Keratinocyte (primary cell): Measurements from ENCODE around the gene ATP6V0D1.

Experiments
- CTCF ChIP-seq, 3 experiments: IDR thresholded peaks in 1 of 3; conservative IDR thresholded peaks in 1 of 3; optimal IDR thresholded peaks in 1 of 3; 2 replicates in 2 of 3; 3 replicates in 1 of 3; pipeline versions ENCODE3 to v1.5.1; 2011; ENCODE audit warnings: low read length in 3 of 3, mild to moderate bottlenecking in 3 of 3, moderate library complexity in 2 of 3, control low read depth in 1 of 3, inconsistent platforms in 1 of 3; ENCODE audit not compliant: insufficient read depth in 2 of 3; ENCODE audit errors: extremely low read depth in 1 of 3
- EZH2 ChIP-seq: IDR thresholded peaks from one replicate; pipeline ENCODE4 v1.6.1; 2012; ENCODE audit warnings: inconsistent platforms, mild to moderate bottlenecking, low read length, moderate library complexity

DNA sequence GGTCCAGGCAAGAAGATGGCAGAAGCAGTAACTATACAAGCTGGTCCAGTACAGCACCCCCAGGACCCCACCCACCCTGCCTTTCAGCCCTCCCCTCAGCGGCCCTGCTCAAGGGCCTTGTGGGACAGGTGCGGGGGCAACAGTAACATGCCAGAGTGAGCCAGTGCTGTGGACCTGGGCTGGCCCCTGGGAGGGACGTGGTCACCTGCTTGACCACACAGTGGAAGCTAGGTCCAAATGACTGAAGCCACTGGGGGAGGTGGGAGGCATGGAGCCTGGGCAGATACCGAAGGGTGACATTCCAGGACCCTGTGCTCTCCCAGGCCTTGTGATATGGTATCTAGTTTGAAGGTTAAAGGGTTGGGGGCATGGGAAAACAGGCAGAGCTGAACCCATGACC is 17.3 kb downstream of the ATP6V0D1 start:
- TF ChIP-seq CTCF (optimal IDR thresholded peaks at IDR 0.05 in 1 of 3, IDR thresholded peaks at IDR 0.05 in 1 of 3, conservative IDR thresholded peaks at IDR 0.05 in 1 of 3; ENCODE audit: extremely low read depth in 1 of 3, insufficient read depth in 2 of 3, low read length in 3 of 3), result no peak
- no peak for TF ChIP-seq EZH2
